ENCODE data around the gene G6PD.

G6PD gene

GRCh38 chrX:154515966-154516655 lies 30.5 kb downstream of the G6PD start, which contains the start of gene FAM3A:
FAM3A (minus strand) TSS chrX:154516232; CDS start chrX:154515772, 460 bp downstream.
- Histone ChIP-seq H2BK120ac (ENCODE audit: low read depth, low read length) (no peak within 1 kb of the TSS), H3K4me1 (ENCODE audit: control insufficient read depth, low read depth, low read length) (no peaks in the 10 kb centered on the region), H3K4ac (ENCODE audit: low read depth, low read length) (no peak within 1 kb of the TSS), H3K27ac (ENCODE audit: low read depth, low read length) (peak within 1 kb of the TSS; percentile 84), H3K56ac (ENCODE audit: low read length) (peak within 1 kb of the TSS; percentile 88), H3K4me2 (ENCODE audit: low read length) (peak within 1 kb of the TSS; percentile 78), H3K36me3 (ENCODE audit: control insufficient read depth, insufficient read depth, low read length) (no peaks in the 10 kb centered on the region), H3K79me2 (ENCODE audit: control insufficient read depth, insufficient read depth, low read length) (no peaks in the 10 kb centered on the region), H4K5ac (ENCODE audit: low read length) (no peak within 1 kb of the TSS), H3K23ac (ENCODE audit: low read length) (no peak within 1 kb of the TSS), H4K8ac (ENCODE audit: low read depth, low read length) (peak within 1 kb of the TSS; percentile 39), H3K18ac (ENCODE audit: low read length) (peak within 1 kb of the TSS; percentile 69), H3K4me3 (ENCODE audit: low read length) (peak within 1 kb of the TSS; percentile 47), H3K9ac (ENCODE audit: low read length) (peak within 1 kb of the TSS; percentile 83), H3K27me3 (ENCODE audit: insufficient read depth, low read length, poor library complexity) (no peaks in the 10 kb centered on the region), H2BK5ac (ENCODE audit: low read length) (no peak within 1 kb of the TSS), H2BK15ac (replicated peaks; ENCODE audit: low read depth) (no peak within 1 kb of the TSS), H2AK5ac (ENCODE audit: low read length) (no peak within 1 kb of the TSS), H3K79me1 (ENCODE audit: low read length) (no peaks in the 10 kb centered on the region)
- WGBS (ENCODE audit: extremely low coverage, insufficient coverage, low lambda C conversion rate) = no CpG with 5 or more reads among the region's 59 CpGs
- peak; percentile 89 for DNase-seq

DNA sequence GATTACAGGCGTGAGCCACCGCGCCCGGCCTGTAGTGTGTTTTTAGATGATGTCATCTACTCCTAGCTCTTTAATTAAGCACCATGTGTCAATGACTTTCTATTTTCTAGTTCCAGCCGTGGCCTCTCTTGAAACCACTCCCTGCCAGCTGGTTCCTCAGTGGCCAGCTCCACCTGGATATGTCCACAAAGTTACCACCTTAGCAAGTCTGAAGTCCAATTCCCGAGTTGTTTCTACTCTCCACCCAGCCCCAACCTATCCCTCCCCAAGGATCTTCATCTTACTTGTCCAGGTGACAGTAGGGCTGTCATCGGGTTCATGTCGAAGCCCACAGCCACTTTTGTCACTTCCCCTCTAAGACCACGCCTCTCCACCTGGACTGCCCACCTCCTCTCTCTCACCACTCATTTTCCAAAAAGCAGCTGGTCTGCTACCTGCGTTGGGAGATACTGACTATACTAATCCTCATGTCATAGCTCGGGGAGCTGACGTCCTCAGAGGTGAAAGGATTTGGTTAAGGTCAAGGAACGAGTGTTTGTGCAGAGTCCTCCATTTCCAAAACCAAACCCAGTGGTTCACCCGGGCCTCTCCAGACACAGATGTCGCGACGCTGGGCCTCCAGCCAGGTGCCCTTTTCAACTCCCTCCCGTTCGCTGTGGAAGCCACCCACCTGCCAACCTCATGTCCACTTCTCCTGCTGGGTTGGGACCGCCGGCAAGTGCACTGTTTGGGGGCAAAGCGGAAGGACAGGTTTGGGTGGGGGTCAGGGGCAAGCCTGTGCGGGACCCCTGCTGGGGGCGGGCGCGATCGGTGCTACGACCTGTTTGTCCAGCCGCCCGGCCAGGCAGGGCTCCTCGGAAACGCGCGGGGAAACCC lies 31.3 kb downstream of the G6PD start:
- Histone ChIP-seq H4K8ac (ENCODE audit: low read depth, low read length) (no peak overlapping the region), H3K79me1 (ENCODE audit: low read length) (no peaks in the 10 kb centered on the region), H2AK5ac (ENCODE audit: low read length) (no peak overlapping the region), H2BK120ac (ENCODE audit: low read depth, low read length) (no peak overlapping the region), H2BK5ac (ENCODE audit: low read length) (no peak overlapping the region), H3K27me3 (ENCODE audit: insufficient read depth, low read length, poor library complexity) (no peaks in the 10 kb centered on the region), H4K5ac (ENCODE audit: low read length) (no peak overlapping the region), H3K56ac (ENCODE audit: low read length) (peak overlapping the region; percentile 80), H2BK15ac (replicated peaks; ENCODE audit: low read depth) (no peak overlapping the region), H3K36me3 (ENCODE audit: control insufficient read depth, insufficient read depth, low read length) (no peaks in the 10 kb centered on the region), H3K4me2 (ENCODE audit: low read length) (peak overlapping the region; percentile 14), H3K27ac (ENCODE audit: low read depth, low read length) (no peak overlapping the region), H3K4me3 (ENCODE audit: low read length) (peak overlapping the region; percentile 38), H3K23ac (ENCODE audit: low read length) (no peak overlapping the region), H3K4ac (ENCODE audit: low read depth, low read length) (no peak overlapping the region), H3K9ac (ENCODE audit: low read length) (peak overlapping the region; percentile 75), H3K4me1 (ENCODE audit: control insufficient read depth, low read depth, low read length) (no peaks in the 10 kb centered on the region), H3K18ac (ENCODE audit: low read length) (peak overlapping the region; percentile 69), H3K79me2 (ENCODE audit: control insufficient read depth, insufficient read depth, low read length) (no peaks in the 10 kb centered on the region)
- no peak for DNase-seq
- WGBS (ENCODE audit: extremely low coverage, insufficient coverage, low lambda C conversion rate) = no CpG with 5 or more reads among the region's 34 CpGs

DNA sequence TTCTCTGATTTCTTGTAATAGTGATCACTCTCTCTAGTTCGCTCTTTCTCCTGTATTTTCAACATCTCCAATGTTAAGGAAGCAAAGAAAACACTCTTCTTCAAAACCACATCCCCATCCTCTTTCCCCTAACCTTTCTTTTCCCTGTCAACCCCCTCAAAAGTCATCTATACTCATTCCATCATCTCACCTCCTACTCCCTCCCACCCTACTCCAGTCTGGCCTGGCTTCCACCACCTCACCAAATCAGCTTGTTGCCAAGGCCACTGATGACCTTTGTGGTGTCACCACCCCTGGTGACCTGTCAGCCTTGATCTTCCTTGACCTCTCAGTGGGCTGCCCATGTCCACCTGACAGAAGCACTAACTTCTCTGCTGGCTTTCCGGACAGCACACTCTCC lies 32.9 kb downstream of the G6PD start:
- H3K4ac ChIP-seq (ENCODE audit: low read depth, low read length) = no peak overlapping the region
- no peak overlapping the region for H3K56ac ChIP-seq (ENCODE audit: low read length)
- H2BK5ac ChIP-seq (ENCODE audit: low read length) = no peak overlapping the region
- no peak for DNase-seq
- no peak overlapping the region for H2BK120ac ChIP-seq (ENCODE audit: low read depth, low read length)
- no peak overlapping the region for H3K23ac ChIP-seq (ENCODE audit: low read length)
- H3K27ac ChIP-seq (ENCODE audit: low read depth, low read length) = no peak overlapping the region
- H2AK5ac ChIP-seq (ENCODE audit: low read length) = no peak overlapping the region
- H4K8ac ChIP-seq (ENCODE audit: low read depth, low read length) = no peak overlapping the region
- no peaks in the 10 kb centered on the region for H3K27me3 ChIP-seq (ENCODE audit: insufficient read depth, low read length, poor library complexity)
- no peaks in the 10 kb centered on the region for H3K79me2 ChIP-seq (ENCODE audit: control insufficient read depth, insufficient read depth, low read length)
- no peaks in the 10 kb centered on the region for H3K4me1 ChIP-seq (ENCODE audit: control insufficient read depth, low read depth, low read length)
- H3K18ac ChIP-seq (ENCODE audit: low read length) = no peak overlapping the region
- H3K9ac ChIP-seq (ENCODE audit: low read length) = no peak overlapping the region
- WGBS (ENCODE audit: extremely low coverage, insufficient coverage, low lambda C conversion rate) = no CpG with 5 or more reads among the region's 2 CpGs
- no peaks in the 10 kb centered on the region for H3K36me3 ChIP-seq (ENCODE audit: control insufficient read depth, insufficient read depth, low read length)
- H3K4me2 ChIP-seq (ENCODE audit: low read length) = no peak overlapping the region
- no peak overlapping the region for H3K4me3 ChIP-seq (ENCODE audit: low read length)
- H4K5ac ChIP-seq (ENCODE audit: low read length) = no peak overlapping the region
- H2BK15ac ChIP-seq (replicated peaks; ENCODE audit: low read depth) = no peak overlapping the region
- no peaks in the 10 kb centered on the region for H3K79me1 ChIP-seq (ENCODE audit: low read length)

DNA sequence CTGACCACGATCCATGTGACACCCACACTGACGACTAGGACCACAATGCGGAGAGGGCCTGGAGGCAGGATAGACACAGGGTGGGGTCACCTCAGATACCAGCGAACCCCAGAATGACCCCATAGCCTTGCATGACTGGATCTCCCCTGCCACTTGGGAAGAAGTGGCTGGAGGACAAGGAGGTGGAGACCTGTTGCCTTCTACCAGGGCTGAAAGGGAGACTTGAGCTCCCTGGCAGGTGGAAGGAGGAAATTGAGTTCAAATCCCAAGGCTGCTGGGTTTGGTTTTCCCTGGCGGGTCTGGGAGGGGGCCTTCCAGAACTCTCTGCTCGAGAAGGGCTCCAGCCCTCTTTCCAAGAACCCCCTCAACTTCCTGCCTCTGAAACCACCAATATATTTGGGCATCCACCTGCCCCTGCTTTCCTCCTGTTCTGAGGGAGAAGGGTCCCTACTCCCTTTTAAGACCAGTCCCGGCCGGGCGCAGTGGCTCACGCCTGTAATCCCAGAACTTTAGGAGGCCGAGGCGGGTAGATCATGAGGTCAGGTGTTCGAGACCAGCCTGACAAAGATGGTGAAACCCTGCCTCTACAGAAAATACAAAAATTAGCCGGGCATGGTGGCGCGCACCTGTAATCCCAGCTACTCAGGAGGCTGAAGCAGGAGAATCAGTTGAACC lies 33.6 kb downstream of the G6PD start:
- DNase-seq = no peak
- Histone ChIP-seq H3K18ac (ENCODE audit: low read length) (no peak overlapping the region), H2BK120ac (ENCODE audit: low read depth, low read length) (no peak overlapping the region), H3K27me3 (ENCODE audit: insufficient read depth, low read length, poor library complexity) (no peaks in the 10 kb centered on the region), H3K4me2 (ENCODE audit: low read length) (no peak overlapping the region), H3K4ac (ENCODE audit: low read depth, low read length) (no peak overlapping the region), H3K4me1 (ENCODE audit: control insufficient read depth, low read depth, low read length) (no peaks in the 10 kb centered on the region), H2BK5ac (ENCODE audit: low read length) (no peak overlapping the region), H3K9ac (ENCODE audit: low read length) (no peak overlapping the region), H3K79me1 (ENCODE audit: low read length) (no peaks in the 10 kb centered on the region), H3K27ac (ENCODE audit: low read depth, low read length) (no peak overlapping the region), H2AK5ac (ENCODE audit: low read length) (no peak overlapping the region), H4K8ac (ENCODE audit: low read depth, low read length) (no peak overlapping the region), H3K4me3 (ENCODE audit: low read length) (no peak overlapping the region), H3K79me2 (ENCODE audit: control insufficient read depth, insufficient read depth, low read length) (no peaks in the 10 kb centered on the region), H3K36me3 (ENCODE audit: control insufficient read depth, insufficient read depth, low read length) (no peaks in the 10 kb centered on the region), H2BK15ac (replicated peaks; ENCODE audit: low read depth) (no peak overlapping the region), H3K56ac (ENCODE audit: low read length) (no peak overlapping the region), H4K5ac (ENCODE audit: low read length) (no peak overlapping the region), H3K23ac (ENCODE audit: low read length) (no peak overlapping the region)
- WGBS (ENCODE audit: extremely low coverage, insufficient coverage, low lambda C conversion rate) = no CpG with 5 or more reads among the region's 16 CpGs

DNA sequence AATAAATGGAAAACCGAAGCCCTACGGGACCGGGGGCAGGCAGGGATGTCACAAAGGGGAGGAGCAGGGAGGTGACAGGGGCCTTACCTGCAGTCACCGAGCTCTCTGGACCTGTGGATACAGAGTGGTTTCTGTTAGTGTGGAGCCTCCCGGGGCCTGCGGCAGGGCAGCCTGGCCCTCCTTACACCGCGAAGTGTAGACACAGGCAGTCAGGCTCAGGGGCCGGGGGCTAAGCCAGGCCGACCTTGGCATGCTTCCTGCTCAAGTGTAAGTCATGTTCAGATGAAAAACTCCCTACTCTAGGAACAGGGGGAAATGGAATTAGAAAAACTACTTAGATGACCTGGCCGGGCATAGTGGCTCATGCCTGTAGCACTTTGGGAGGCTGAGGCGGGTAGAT lies 34.9 kb downstream of the G6PD start:
- Histone ChIP-seq H2BK5ac (ENCODE audit: low read length) (no peak overlapping the region), H3K27ac (ENCODE audit: low read depth, low read length) (no peak overlapping the region), H4K5ac (ENCODE audit: low read length) (no peak overlapping the region), H3K4me2 (ENCODE audit: low read length) (no peak overlapping the region), H4K8ac (ENCODE audit: low read depth, low read length) (no peak overlapping the region), H3K18ac (ENCODE audit: low read length) (no peak overlapping the region), H3K4me3 (ENCODE audit: low read length) (no peak overlapping the region), H3K56ac (ENCODE audit: low read length) (no peak overlapping the region), H3K9ac (ENCODE audit: low read length) (no peak overlapping the region), H3K79me2 (ENCODE audit: control insufficient read depth, insufficient read depth, low read length) (no peaks in the 10 kb centered on the region), H2AK5ac (ENCODE audit: low read length) (no peak overlapping the region), H3K36me3 (ENCODE audit: control insufficient read depth, insufficient read depth, low read length) (no peaks in the 10 kb centered on the region), H3K4me1 (ENCODE audit: control insufficient read depth, low read depth, low read length) (no peaks in the 10 kb centered on the region), H2BK120ac (ENCODE audit: low read depth, low read length) (no peak overlapping the region), H3K79me1 (ENCODE audit: low read length) (no peaks in the 10 kb centered on the region), H3K27me3 (ENCODE audit: insufficient read depth, low read length, poor library complexity) (no peaks in the 10 kb centered on the region), H3K4ac (ENCODE audit: low read depth, low read length) (no peak overlapping the region), H3K23ac (ENCODE audit: low read length) (no peak overlapping the region), H2BK15ac (replicated peaks; ENCODE audit: low read depth) (no peak overlapping the region)
- WGBS (ENCODE audit: extremely low coverage, insufficient coverage, low lambda C conversion rate) = no CpG with 5 or more reads among the region's 12 CpGs
- no peak for DNase-seq

Data from mesendoderm (in vitro differentiated cells).